Measurements from ENCODE around the gene CELF4. TPM values are rescaled to one million over a fixed set of nuclear protein-coding genes. Genes with fewer than 3 reads are reported as not detected.

The CELF4 gene
- polyA plus RNA-seq, 1 experiment: not detected

- POLR2A ChIA-PET: no interaction called here
- CTCF ChIA-PET: interaction anchor here (0.9 kb wide), 1 partner anchor 209 kb away, joined by 3 read pairs; no protein-coding TSS in a partner anchor
- Histone ChIP-seq H3K27me3 (ENCODE audit: control insufficient read depth, insufficient read depth, low read length) (no peaks in the 10 kb centered on the region; the same call in none of the 2 replicates), H3K4me3 (ENCODE audit: low read depth, low read length) (no peak overlapping the region), H3K36me3 (ENCODE audit: control insufficient read depth, insufficient read depth, low read length) (no peaks in the 10 kb centered on the region)
- no peak for DNase-seq (ENCODE audit: low read depth)
- no peak for TF ChIP-seq CTCF (IDR thresholded peaks at IDR 0.05; ENCODE audit: insufficient read depth, low read depth, low read length)
Measured at GRCh38 chr18:37552286-37552685, 13.3 kb downstream of the CELF4 start.

GRCh38 chr18:37551846-37552245 is 13.8 kb downstream of the CELF4 start:
- Histone ChIP-seq H3K4me3 (ENCODE audit: low read depth, low read length) (no peak overlapping the region), H3K36me3 (ENCODE audit: control insufficient read depth, insufficient read depth, low read length) (no peaks in the 10 kb centered on the region), H3K27me3 (ENCODE audit: control insufficient read depth, insufficient read depth, low read length) (no peaks in the 10 kb centered on the region; the same call in none of the 2 replicates)
- POLR2A ChIA-PET: no interaction called here
- CTCF ChIA-PET: no interaction called here
- no peak for TF ChIP-seq CTCF (IDR thresholded peaks at IDR 0.05; ENCODE audit: insufficient read depth, low read depth, low read length)
- no peak for DNase-seq (ENCODE audit: low read depth)

GRCh38 chr18:37551249-37551648 is 14.3 kb downstream of the CELF4 start:
- no peak for TF ChIP-seq CTCF (IDR thresholded peaks at IDR 0.05; ENCODE audit: insufficient read depth, low read depth, low read length)
- Histone ChIP-seq H3K4me3 (ENCODE audit: low read depth, low read length) (no peak overlapping the region), H3K27me3 (ENCODE audit: control insufficient read depth, insufficient read depth, low read length) (peaks cover 3% of the 10 kb centered on the region), H3K36me3 (ENCODE audit: control insufficient read depth, insufficient read depth, low read length) (no peaks in the 10 kb centered on the region)
- ChIA-PET CTCF (no interaction called here), POLR2A (no interaction called here)
- DNase-seq (ENCODE audit: low read depth): no peak

GRCh38 chr18:37550118-37550875 is 15.3 kb downstream of the CELF4 start:
- CTCF ChIA-PET: interaction anchor here (1.2 kb wide), 1 partner anchor 12 kb away, joined by 6 read pairs; no protein-coding TSS in a partner anchor
- no peak for TF ChIP-seq CTCF (IDR thresholded peaks at IDR 0.05; ENCODE audit: insufficient read depth, low read depth, low read length)
- Histone ChIP-seq H3K36me3 (ENCODE audit: control insufficient read depth, insufficient read depth, low read length) (no peaks in the 10 kb centered on the region), H3K4me3 (ENCODE audit: low read depth, low read length) (no peak overlapping the region), H3K27me3 (ENCODE audit: control insufficient read depth, insufficient read depth, low read length) (peaks cover 3% of the 10 kb centered on the region)
- DNase-seq (ENCODE audit: low read depth): no peak
- POLR2A ChIA-PET: no interaction called here

- no peak overlapping the region for H3K4me3 ChIP-seq (ENCODE audit: low read depth, low read length)
Measured at GRCh38 chr18:37548679-37549289, 16.8 kb downstream of the CELF4 start.

More at GRCh38 chr18:37548679-37549289, 16.8 kb downstream of the CELF4 start:
- TF ChIP-seq CTCF (IDR thresholded peaks at IDR 0.05; ENCODE audit: insufficient read depth, low read depth, low read length): no peak
- H3K27me3 ChIP-seq (ENCODE audit: control insufficient read depth, insufficient read depth, low read length): peaks cover 3% of the 10 kb centered on the region
- POLR2A ChIA-PET: no interaction called here
- CTCF ChIA-PET: no interaction called here
- DNase-seq (ENCODE audit: low read depth): no peak
- no peaks in the 10 kb centered on the region for H3K36me3 ChIP-seq (ENCODE audit: control insufficient read depth, insufficient read depth, low read length)
